Measurements from ENCODE around the gene C1orf35.
A peak's percentile ranks its signal among the peaks of the same experiment; 100 is the strongest.

C1orf35 gene

DNA sequence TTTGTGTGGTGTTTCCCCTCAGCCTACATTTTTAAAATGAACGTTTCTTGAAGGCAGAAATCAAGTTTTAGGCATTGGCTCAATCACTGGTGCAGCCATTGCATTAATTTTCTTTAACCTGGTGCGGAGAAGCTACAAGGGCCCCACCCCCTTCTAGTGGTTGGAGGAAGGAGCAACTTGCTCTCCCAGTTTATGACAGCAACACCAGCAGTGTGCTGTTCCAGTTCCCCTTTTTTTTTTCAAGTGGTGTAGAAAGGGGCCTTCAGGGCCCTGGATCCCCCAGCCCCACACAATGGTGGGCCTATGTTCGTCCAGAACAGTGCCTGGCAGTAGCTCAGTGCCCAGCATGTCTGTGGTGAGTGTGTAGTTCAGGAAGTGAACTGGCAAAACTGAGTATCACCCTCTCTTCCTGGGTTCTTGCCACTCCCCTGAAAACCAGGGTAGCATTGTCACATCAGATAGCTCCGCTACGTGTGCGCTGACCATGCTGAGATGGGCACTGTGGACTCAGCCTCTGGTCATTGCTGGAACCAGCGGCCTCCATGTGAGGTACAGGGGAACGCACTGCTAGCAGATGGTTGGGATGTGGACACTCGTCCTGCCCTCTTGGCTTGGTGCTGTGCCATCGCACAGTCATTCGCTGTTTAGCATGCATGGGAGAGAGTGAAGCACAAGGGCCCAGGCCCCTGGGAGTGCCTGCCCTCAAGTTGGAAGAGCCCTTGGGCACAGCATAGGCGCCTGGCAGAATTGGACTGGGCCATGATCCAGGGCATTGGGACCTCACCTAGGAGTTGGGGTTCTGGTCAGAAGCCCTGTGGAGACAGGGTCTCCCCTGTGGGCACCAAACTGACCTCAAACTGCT lies 13.4 kb downstream of the C1orf35 start:
- no peak for DNase-seq (ENCODE audit: low read depth)
- TF ChIP-seq CTCF (IDR thresholded peaks at IDR 0.05; ENCODE audit: low read depth, low read length, missing control alignments): no peak
- no peak overlapping the region for H3K4me3 ChIP-seq (ENCODE audit: low read depth, low read length)

DNA sequence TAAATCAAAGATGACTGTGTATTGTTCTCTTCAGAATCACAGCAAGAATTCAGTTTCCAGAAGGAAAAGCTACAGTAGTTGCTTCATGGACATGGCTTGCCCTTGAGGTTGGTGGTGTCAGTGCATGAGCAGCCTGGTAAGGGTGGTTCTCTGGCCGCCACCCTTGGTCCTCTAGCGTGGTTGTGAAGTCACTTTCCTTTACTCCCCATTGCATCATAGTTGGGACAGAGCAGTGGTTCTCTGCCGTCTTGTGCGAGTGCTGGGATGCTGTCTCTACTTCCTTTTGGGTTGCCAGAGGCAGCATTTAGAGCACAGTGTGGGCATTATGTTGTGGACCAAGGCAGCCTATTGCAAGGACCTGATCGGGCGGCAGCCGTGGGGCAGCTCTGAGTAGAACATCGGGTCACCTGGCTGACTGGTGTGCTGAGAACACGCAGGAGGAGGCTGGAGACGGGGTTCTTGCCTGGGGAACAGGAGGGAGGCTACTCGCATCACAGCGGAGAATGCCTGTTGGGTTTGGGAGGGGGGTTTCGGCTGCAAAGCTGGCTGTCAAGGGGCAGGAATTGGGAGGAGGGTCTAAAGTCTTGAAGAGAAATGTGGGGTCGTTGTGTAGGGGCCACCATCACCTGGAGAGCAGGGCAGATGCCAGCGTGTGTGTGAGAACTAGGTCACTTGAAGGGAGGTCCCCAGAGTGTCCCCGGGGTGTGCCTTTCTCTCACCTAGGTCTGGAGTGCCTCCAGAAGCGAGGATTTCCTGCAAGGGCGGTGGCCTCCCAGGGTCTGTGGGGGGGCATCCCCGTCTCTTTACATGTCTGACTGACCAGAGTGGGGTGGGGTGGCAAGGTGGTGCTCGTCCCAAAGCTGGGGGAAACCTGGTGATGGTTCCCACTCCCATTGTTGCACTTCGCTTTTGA lies 14.3 kb downstream of the C1orf35 start:
- no peak for DNase-seq (ENCODE audit: low read depth)
- TF ChIP-seq CTCF (IDR thresholded peaks at IDR 0.05; ENCODE audit: low read depth, low read length, missing control alignments): no peak
- no peak overlapping the region for H3K4me3 ChIP-seq (ENCODE audit: low read depth, low read length)

GRCh38 chr1:228087771-228088251 lies 15.3 kb downstream of the C1orf35 start:
- no peak for DNase-seq (ENCODE audit: low read depth)
- H3K4me3 ChIP-seq (ENCODE audit: low read depth, low read length): no peak overlapping the region
- no peak for TF ChIP-seq CTCF (IDR thresholded peaks at IDR 0.05; ENCODE audit: low read depth, low read length, missing control alignments)

DNA sequence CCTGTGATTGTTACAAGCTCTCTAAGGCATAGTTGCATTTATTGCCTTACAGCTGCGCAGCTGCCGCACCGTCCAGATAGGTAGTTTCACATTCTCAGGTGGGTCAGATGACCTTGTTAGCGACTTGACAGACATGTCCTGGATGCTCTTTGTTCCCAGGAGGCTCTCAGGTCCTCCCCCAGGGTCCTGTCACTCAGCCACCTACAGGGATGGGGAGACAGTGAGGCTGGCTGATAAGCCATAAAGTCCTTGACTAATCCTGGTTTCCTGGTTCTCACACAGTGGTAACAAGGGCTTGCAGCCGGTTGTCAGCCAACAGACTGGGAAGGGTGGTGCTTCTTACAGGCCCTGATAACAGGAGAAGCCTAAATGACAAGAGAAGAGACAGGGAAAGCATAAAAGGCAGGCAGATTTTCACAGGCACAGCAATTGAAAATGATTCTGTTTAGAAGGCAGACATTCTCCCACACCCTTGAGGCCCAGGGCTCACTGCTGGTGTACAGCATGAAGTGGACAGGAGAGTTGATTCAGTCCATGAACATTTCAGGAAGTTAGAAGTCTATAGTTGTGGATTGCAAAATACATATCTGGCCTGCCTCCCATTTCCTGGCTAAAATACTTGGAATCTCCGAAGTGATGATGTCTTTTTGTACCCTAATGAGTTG lies 17.7 kb downstream of the C1orf35 start:
- TF ChIP-seq CTCF (IDR thresholded peaks at IDR 0.05; ENCODE audit: low read depth, low read length, missing control alignments): no peak
- DNase-seq (ENCODE audit: low read depth): no peak
- H3K4me3 ChIP-seq (ENCODE audit: low read depth, low read length): peak overlapping the region; percentile 0; the same call in 1 of the 2 replicates

DNA sequence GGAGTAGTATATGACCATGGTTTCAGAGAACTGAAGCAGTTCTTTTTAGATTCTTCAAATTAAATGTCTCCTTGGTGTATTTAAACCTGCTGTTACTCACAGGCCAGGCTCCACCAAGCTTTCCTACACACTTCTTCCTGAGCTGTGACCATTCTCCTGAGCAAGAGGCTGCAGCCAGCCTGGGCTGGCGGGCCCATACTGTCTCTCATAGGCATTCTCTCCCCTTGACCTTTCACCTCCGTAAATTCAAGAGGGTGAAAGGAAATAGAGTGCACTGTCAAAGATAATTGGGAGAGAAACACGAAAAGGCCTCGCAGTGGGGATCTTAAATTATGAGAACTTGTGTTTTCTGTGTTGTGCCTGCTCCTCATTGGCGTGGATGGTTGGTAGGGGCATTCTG lies 18.3 kb downstream of the C1orf35 start:
- peak overlapping the region; percentile 81 for H3K4me3 ChIP-seq (ENCODE audit: low read depth, low read length)
- no peak for TF ChIP-seq CTCF (IDR thresholded peaks at IDR 0.05; ENCODE audit: low read depth, low read length, missing control alignments)
- no peak for DNase-seq (ENCODE audit: low read depth)

DNA sequence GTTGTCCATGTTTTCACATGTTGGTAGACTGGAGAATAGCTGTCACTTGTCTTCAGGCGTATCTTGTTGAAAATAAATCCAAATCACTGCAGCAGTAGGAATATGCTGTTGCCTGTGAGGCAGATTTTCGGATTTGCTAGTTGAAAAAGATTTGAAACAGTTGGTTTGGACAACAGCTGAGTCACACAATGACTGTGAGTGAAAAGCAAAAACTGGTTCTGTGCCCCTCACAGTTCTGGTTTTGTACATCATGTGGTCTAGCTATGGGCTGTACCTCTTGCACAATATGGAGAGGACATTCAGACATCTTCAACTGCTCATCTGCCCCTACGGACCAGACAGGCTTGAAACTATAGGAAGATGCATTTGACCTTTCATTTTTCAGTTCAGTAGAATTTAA lies 18.8 kb downstream of the C1orf35 start:
- peak overlapping the region; percentile 81 for H3K4me3 ChIP-seq (ENCODE audit: low read depth, low read length)
- DNase-seq (ENCODE audit: low read depth): no peak
- TF ChIP-seq CTCF (IDR thresholded peaks at IDR 0.05; ENCODE audit: low read depth, low read length, missing control alignments): no peak
